ENCODE results near the gene IL17D.
"Not testable (repeated sequence)": the region's sequence is repeated elsewhere in the genome, so short reads cannot be mapped to it uniquely, and the experiment has no call there.

IL17D gene

DNA sequence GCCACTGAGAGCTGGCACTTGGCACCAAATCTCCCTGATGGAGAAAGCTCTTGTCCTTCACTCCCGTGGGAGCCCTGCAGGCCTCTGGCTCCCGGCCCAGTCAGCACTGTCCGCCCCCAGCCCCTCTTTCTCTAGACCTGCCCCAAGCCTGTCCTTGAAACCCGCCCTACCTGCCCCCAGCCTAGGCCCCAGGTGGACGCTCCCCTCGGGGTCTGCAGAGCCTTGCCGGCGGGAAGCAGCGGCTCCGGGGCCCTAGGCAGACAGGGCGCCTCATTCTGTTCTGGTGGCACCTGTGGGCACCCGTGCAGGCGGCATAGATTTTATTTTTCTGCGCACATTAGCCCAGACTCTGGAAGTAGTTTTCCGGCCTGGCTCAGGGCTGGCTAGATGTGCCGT is 17.6 kb downstream of the IL17D start:
- DNase-seq = no peak

- DNase-seq = no peak
Measured at GRCh38 chr13:20721454-20722357, 18.2 kb downstream of the IL17D start.

- DNase-seq = no peak
Measured at GRCh38 chr13:20727856-20728255, 24.4 kb downstream of the IL17D start.

- no peak for DNase-seq
Measured at GRCh38 chr13:20728579-20729311, 25.2 kb downstream of the IL17D start.

- DNase-seq = no peak
Measured at GRCh38 chr13:20729633-20730585, 26.4 kb downstream of the IL17D start.

DNA sequence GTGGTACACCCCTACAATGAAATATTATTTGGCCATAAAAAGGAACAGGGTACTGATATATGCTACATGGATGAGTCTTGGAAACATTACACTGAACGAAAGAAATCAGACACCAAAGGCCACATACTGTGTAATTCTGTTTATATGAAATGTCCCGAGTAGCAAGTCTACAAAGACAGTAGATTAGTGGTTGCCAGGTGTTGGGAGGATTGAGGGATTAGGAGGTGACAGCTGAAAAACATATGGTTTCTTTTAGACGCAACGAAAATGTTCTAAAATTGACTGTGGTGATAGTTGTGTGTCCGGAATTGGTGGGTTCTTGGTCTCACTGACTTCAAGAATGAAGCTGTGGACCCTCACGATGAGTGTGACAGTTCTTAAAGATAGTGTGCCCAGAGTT is 35.1 kb downstream of the IL17D start:
- DNase-seq = no peak

GRCh38 chr13:20740021-20740420 is 36.5 kb downstream of the IL17D start:
- DNase-seq = no peak

- not testable (repeated sequence) for DNase-seq
Measured at GRCh38 chr13:20743830-20744404, 40.4 kb downstream of the IL17D start.

DNA sequence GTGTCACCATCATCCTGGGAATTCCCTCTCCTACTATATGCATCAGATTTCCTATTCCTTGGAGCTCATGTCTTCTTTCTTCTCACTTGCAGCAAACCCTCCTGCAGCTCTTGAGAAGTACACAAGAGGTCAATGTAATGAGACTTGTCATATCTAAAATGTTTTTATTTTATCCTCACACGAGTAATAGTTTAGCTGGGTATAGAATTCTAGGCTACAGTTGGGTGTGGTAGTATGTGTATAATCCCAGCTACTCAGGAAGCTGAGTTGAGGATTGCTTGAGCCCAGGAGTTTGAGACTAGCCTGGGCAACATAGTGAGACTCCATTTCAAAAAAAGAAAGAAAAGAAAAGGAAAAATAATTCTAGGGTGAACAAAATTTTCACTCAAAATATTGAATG is 45.9 kb downstream of the IL17D start:
- DNase-seq = no peak

GRCh38 chr13:20754009-20754408 is 50.5 kb downstream of the IL17D start:
- DNase-seq = no peak

DNA sequence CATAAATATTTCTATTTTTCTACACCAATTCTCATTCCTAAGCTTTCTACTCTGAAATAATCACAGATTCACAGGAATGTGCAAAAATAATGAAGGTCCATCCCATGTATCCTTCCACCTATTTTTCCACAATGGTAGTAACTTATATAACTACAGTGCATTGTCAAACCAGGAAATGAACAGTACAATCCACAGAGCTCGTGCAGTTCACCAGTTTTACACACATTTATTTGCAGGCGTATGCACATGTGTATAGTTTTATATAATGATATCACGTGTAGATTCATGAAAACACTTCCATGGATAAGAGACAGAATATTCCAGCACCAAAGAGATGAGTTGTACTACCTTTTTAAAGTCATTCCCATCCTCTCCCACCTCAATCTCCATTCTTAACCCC is 57.4 kb downstream of the IL17D start:
- no peak for DNase-seq

DNA sequence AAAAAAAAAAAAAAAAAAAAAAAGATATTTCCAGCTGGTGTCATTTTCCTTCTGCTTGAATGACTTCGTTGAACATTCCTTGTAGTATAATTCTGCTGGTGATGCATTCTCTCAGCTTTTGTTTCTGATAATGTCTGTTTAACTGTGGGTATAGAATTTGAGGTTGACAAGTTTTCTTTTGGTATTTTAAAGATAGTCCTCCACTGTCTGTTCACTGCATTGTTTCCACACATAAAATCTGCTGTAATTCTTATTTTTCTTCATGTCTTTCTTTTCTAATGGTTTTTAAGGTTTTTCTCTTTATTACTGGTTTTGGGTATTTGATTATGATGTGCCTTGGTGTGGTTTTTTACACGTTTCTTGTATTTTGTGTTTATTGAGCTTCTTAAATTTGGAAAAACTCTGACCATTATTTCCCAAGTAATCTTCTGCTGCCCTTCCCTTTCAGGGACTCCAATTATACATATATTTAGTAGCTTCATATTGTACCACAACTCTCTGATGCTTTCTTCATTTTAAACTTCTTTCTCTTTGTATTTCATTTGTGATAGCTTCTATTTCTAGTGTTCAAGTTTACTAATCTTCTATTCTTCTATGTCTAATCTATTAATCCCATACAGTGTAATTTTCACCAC is 63.9 kb downstream of the IL17D start:
- no peak for DNase-seq

GRCh38 chr13:20769091-20769490 is 65.6 kb downstream of the IL17D start:
- no peak for DNase-seq

DNA sequence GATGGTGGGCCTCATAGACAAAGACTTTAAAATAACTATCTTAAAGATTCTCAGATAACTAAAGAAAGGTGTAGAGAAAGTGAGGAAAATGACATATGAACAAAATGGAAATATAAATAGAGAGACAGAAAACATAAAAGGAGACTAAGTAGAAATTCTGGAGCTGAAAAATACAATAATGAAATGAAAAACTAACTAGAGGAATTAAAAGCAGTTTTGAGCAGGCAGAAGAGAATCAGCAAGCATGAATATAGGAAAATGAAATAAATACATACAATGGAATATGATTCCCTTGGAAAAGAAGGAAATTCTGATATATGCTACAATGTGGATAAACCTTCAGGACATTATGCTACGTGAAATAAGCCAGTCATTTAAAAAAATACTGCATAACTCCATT is 66.3 kb downstream of the IL17D start:
- no peak for DNase-seq
